ENCODE data around the gene LINC00237. TPM values are rescaled to one million over a fixed set of nuclear protein-coding genes. Genes with fewer than 3 reads are reported as not detected.

LINC00237 gene
- polyA plus RNA-seq, 2 of the 4 experiments (the other 2 are of a cell fraction): not detected

- H3K4me1 ChIP-seq: no peaks in the 10 kb centered on the region
- no peak for FAIRE-seq
- no peaks in the 10 kb centered on the region for H3K9me3 ChIP-seq
- 22% methylated on average over 4 of the region's 4 CpGs for whole genome bisulfite sequencing (ENCODE audit: missing lambda C conversion rate)
- no peak for ATAC-seq
- POLR2A ChIA-PET: no interaction called here
- no peak overlapping the region for H3K4me3 ChIP-seq
- TF ChIP-seq PHF8 (IDR thresholded peaks at IDR 0.05; ENCODE audit: borderline replicate concordance, low read depth) (no peak), NFE2L2 (conservative IDR thresholded peaks at IDR 0.05; ENCODE audit: low read length) (no peak), EHF (CRISPR knock-in tag; IDR thresholded peaks at IDR 0.05) (no peak), ATOH8 (CRISPR knock-in tag; IDR thresholded peaks at IDR 0.05; ENCODE audit: low read depth) (no peak), HMGXB4 (CRISPR knock-in tag; IDR thresholded peaks at IDR 0.05; ENCODE audit: borderline replicate concordance) (no peak), RCOR1 (IDR thresholded peaks at IDR 0.05; ENCODE audit: low read depth, low read length) (no peak), MAZ (IDR thresholded peaks at IDR 0.05; ENCODE audit: borderline replicate concordance, low read depth, low read length) (no peak), POLR2A (IDR thresholded peaks at IDR 0.05; ENCODE audit: low read length) (no peak), TP53 (CRISPR knock-in tag; IDR thresholded peaks at IDR 0.05) (no peak), ZNF302 (CRISPR knock-in tag; IDR thresholded peaks at IDR 0.05) (no peak), HEYL (CRISPR knock-in tag; IDR thresholded peaks at IDR 0.05) (no peak), CEBPB (IDR thresholded peaks at IDR 0.05) (no peak), JUN (IDR thresholded peaks at IDR 0.05) (no peak), E2F6 (IDR thresholded peaks at IDR 0.05; ENCODE audit: borderline replicate concordance, low read depth) (no peak), EP300 (IDR thresholded peaks at IDR 0.05) (no peak), MAX (IDR thresholded peaks at IDR 0.05) (no peak), ZSCAN20 (CRISPR knock-in tag; IDR thresholded peaks at IDR 0.05) (no peak)
- no peak overlapping the region for H3K27ac ChIP-seq
- no peak for DNase-seq (ENCODE audit: low read depth in 1 of 2, low spot score in 1 of 2)
- CTCF ChIA-PET: interaction anchor here (0.6 to 1.8 kb wide), 3 partner anchors 13 to 392 kb away, joined by 3 to 6 read pairs (median 3); no protein-coding TSS in a partner anchor
- H3K4me2 ChIP-seq: no peak overlapping the region
Observed at GRCh38 chr20:21113697-21114096, 7.5 kb upstream of the LINC00237 start.

GRCh38 chr20:21111416-21111815, 5.3 kb upstream of the LINC00237 start:
- no peak overlapping the region for H3K27ac ChIP-seq
- POLR2A ChIA-PET: no interaction called here
- TF ChIP-seq TFCP2L1 (CRISPR knock-in tag; IDR thresholded peaks at IDR 0.05): no peak
- TF ChIP-seq TP53 (CRISPR knock-in tag; IDR thresholded peaks at IDR 0.05): no peak
- ATAC-seq (no peak), DNase-seq (ENCODE audit: low read depth in 1 of 2, low spot score in 1 of 2) (no peak), FAIRE-seq (no peak)
- no peaks in the 10 kb centered on the region for H3K9me3 ChIP-seq
- no peak overlapping the region for H3K4me2 ChIP-seq
- 4% methylated on average over 2 of the region's 2 CpGs for WGBS (ENCODE audit: missing lambda C conversion rate)
- H3K4me1 ChIP-seq: no peaks in the 10 kb centered on the region
- H3K4me3 ChIP-seq: no peak overlapping the region
- CTCF ChIA-PET: no interaction called here

- Histone ChIP-seq H3K4me3 (no peak overlapping the region), H3K9me3 (no peaks in the 10 kb centered on the region), H3K4me2 (no peak overlapping the region), H3K27ac (no peak overlapping the region), H3K4me1 (no peaks in the 10 kb centered on the region)
- no peak for TF ChIP-seq HOXA7 (CRISPR knock-in tag; IDR thresholded peaks at IDR 0.05)
- no peak for TF ChIP-seq CHD2 (IDR thresholded peaks at IDR 0.05; ENCODE audit: low read length, partially characterized antibody)
- TF ChIP-seq EHMT2 (IDR thresholded peaks at IDR 0.05; ENCODE audit: low read depth): no peak
- TF ChIP-seq FOSL2 (IDR thresholded peaks at IDR 0.05): no peak
- no peak for TF ChIP-seq FOSL2 (CRISPR knock-in tag; IDR thresholded peaks at IDR 0.05)
- TF ChIP-seq PHF8 (IDR thresholded peaks at IDR 0.05; ENCODE audit: borderline replicate concordance, low read depth): no peak
- WGBS (ENCODE audit: missing lambda C conversion rate): 0% methylated on average over 1 of the region's 1 CpG
- no peak for FAIRE-seq
- POLR2A ChIA-PET: no interaction called here
- DNase-seq (ENCODE audit: low read depth in 1 of 2, low spot score in 1 of 2): no peak
- CTCF ChIA-PET: no interaction called here
- ATAC-seq: no peak
Observed at GRCh38 chr20:21110811-21111210, 4.7 kb upstream of the LINC00237 start.

Data from A549 (cell line).